ENCODE measurements around the gene LMOD1.
"Not testable (repeated sequence)": the region's sequence is repeated elsewhere in the genome, so short reads cannot be mapped to it uniquely, and the experiment has no call there.

Gene LMOD1

GRCh38 chr1:201912832-201913231 is 33.5 kb downstream of the LMOD1 start:
- DNase-seq: no peak

DNA sequence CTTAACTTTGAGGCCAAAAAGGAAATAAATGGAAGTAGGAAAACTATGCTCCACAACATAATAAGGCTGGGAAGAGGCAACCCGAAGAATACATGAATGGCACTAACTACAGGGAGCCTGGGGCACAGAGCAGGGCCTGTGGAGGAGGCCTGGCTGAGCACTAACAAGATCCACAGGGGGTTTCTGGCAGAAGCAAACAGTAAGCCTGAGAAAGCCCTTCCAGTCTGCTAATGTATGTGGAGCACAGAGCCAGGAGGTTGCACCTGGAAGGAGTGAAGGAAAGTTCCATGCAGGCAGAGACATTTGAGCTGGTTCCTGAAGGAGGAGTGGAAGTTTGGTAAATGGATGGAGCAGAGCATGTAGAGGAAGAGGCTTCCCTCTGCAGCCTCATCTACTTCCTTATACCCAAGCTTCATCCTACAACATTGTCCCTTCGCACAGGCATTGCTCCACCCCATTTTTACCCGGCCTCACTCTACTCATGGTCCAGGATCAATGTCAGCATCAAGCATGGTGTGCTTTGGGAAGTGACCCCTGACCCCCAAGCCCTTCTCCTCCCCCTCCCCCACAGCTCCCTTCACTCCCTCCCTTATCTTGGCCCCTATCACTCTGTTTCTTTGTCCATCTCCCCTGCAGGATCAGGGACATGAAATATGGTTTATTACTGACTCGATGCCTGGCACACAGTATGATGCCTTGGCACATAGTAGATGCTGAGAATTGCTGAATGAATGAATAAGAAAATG is 34.3 kb downstream of the LMOD1 start:
- DNase-seq: no peak

DNA sequence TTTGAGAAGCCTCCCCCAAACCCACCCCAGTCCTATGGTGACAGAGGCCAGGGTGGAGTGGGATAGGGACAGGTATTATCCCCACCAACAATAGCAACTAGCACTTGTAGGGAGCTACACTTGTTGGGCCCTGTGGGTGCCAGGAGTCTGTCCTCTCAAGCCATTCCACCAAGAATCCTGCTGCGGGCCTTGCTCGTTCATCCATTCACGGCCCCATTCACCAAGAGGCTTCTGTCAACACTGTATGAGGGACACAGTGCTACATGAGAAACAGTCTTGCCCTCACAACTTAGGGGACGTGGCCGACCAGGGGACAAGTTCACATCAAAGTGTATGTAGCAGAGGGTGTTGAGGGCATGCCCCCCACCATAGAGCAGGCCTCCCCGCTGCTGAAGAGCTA is 38.7 kb downstream of the LMOD1 start:
- no peak for DNase-seq

GRCh38 chr1:201906336-201906735 is 40.0 kb downstream of the LMOD1 start:
- DNase-seq: no peak

DNA sequence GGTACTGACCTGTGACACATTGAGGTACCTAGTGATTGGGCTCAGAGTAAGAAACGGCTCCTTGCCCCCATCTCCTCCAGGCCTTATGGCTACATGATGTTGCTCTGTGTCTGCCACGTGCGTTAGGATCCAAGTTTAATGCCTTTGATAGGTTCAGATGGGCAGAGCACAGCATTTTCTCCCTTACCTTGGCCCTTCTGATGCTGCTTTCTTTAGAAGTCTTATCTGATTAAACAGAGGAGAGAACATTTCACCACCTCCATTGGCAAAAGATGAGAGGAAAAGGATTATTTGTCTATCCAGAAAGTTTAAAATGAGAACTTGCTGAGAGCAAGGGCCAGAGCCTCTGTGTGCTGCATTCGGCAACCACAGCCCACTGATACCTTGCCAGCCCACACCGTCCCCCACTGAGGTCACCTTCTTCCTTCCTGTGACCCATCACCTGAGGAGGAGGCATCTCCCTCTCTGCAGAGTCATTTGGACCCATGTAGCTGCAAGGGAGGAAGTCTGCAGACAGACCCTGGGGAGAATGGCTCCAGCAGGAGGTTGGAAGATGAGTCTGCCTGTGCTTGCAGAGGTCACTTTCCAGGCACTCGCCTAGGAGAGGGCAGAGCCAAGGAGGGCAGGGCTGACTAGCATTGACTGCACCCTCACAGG is 41.0 kb downstream of the LMOD1 start:
- DNase-seq: no peak

DNA sequence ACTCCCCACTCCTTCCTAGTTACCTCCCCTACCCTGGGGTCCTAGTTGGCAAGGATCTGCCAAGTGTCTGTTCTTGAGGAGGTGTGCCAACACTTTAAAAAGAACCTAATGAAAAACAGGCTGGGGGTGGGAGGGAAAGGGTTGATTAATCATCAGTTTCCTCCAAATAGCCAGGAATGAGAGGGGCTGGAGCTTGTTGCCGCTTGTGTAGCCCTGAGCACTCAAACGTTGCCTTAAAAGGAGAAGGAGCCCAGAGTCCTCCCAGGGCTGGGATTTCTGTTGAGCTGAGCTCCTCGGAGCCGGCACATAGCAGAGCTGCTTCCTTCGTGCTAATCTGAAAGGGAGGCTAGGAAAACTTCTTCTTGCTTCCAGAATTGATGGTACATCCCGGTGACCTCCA is 41.8 kb downstream of the LMOD1 start:
- no peak for DNase-seq

DNA sequence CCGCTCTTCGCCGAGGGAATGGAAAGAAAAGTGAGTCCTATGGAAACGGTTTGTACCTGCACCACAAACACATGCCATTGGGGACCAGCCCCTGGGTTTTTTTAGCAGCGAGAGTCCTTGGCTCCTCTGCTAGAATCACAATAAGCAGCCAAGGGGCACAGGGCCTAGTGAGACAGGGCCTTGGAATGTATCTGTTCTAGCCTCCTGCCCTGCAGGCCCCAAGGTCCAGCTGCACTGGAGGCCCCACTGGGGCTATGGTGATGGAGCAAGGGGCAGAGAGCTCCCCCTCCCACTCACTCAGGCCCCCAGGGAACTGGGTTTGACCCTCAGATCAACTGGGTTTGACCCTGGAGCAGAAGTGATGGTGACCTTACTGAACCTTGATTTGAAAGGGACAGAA is 43.2 kb downstream of the LMOD1 start:
- no peak for DNase-seq

GRCh38 chr1:201902198-201902597 is 44.1 kb downstream of the LMOD1 start:
- DNase-seq: no peak

GRCh38 chr1:201901036-201901435 is 45.3 kb downstream of the LMOD1 start:
- DNase-seq: not testable (repeated sequence)

DNA sequence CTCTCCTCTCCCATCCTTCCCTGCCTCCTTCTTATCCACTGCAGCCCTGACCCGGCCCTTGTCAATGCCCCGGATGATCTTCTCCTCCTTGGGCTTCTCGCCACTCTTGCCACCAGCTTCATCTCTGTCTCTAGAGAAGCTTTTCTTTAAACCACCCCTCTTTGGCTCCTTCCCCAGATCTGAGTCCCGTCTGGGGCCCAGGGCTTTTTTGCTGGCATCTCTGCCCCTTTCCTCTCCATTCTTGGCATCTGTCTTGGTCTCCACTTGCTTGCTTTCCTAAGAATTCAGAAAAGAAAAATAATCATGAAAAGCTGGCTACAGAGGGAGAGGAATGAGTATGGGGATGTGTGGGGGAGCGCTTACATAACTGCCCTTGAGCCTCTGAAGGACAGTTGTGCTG is 45.9 kb downstream of the LMOD1 start:
- DNase-seq: no peak

- DNase-seq: no peak
Measured at GRCh38 chr1:201899683-201900429, 46.5 kb downstream of the LMOD1 start.

DNA sequence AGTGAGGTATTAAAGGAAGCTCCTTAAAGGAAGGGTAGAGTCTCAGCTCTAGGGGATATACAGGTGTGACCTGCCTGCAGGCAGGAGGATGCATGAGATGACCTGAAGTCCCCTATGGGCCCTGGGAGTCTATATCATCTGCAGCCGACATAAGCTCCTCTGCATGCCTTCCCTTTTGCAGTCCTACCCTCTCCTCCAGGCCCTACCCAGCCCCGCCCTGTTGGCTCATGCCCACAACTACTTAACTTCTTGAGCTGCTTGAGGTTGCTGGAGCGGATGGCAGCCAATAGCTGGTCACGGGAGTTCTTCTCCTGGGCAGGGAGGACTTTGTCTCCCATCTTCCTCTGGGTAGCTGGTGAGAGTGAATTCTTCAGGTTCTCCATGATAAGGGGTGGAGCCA is 47.4 kb downstream of the LMOD1 start:
- no peak for DNase-seq

DNA sequence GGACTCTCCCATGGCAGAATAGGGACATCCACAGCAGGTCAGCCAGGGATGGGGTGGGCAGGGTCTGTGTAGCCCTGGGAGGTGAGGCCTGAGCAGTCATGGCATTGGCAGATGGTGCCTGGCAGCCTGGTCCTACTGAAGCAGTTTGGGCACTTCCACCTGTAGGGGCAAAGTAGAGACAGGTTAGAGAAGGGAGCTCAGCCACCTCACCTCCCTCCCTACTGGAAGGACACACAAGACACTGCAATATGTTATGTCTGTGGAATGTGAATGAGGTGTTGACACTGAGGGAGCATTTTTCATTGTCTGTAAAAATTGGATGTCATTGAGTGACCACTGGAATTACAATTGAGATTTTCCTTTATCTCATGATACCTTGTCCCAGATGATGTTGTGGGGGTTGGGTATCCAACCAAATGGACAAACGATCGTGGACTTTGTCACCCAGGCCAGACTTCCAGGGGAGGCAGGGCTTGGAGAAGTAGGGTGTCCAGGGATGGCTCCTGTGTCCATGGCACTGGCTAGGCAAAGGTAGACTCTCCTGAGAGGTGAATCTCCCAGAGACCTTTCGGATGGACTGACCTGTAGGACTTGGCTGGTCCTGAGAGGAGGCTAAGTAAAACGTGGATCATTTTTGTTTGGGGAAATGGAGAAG is 48.0 kb downstream of the LMOD1 start:
- DNase-seq: no peak

DNA sequence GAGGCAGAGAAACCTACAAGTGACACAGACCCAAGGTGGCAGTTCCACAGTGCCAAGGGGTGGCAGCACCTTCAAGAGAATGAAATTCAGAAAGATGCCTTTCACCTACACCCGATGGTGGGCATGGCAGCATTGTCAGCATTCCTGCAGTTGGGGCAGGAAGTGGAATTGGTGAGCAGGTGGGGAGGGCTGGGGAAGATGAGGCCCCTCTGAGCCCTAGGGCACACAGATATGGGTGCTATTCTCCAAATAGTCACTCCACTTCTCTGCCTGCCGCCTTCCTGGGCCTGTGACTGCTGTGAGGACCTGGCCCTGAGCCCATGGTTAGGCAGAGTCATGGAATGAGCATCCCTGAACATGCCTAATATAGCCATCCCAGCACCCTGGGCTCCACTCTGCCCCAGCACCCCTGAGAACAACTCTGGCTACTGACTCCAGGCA is 49.4 kb downstream of the LMOD1 start:
- no peak for DNase-seq

- DNase-seq: peak; percentile 59
Measured at GRCh38 chr1:201895913-201896807, 50.2 kb downstream of the LMOD1 start.

DNA sequence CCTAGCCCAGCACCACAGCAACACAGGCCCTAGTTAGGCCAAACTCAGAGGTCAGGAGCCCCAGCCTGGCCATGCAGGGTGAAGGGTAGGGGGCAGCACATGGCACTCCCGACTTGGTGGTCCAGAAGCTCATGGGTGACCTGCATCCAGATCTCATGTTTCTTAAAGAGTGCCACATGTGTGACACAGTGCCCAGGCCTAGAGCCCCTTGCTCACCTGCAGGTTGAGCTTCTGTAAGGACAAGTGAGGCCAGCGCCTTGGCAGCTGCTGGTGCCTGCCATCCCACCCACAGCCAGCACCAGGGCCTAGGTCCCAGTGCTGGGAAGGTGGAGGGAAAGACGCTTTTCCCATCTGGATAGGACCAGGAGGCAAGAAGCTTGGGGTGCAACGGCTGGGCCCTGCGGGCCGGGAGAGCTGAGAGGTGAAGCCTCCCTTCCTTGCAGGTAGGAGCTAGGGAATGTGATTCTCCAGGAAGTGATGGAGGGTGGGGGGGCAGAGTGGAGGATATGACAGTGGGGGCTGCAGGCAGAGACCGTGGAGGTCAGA is 51.2 kb downstream of the LMOD1 start:
- no peak for DNase-seq

GRCh38 chr1:201894343-201895119 is 51.8 kb downstream of the LMOD1 start:
- DNase-seq: no peak

DNA sequence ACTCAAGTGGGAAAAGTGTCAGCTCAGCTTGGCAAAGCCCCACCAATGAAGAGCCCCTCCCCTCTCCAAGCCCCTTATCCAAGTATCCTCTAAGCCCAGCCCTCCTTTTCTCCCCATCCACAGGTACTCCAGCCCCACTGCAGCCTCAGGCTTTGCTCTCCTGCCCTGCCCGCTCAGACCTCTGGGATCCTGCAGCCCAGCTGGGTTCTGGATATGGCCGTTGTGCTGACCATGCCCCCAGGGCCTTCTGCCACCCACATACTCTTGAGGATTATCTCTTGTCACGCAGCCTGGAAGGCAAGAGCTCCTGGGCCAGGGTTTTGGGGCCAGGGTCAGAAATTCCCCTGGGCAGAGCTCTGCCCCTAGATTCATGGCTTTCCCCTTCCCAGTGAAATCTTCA is 52.9 kb downstream of the LMOD1 start:
- no peak for DNase-seq

- DNase-seq: no peak
Measured at GRCh38 chr1:201892211-201892610, 54.1 kb downstream of the LMOD1 start.

DNA sequence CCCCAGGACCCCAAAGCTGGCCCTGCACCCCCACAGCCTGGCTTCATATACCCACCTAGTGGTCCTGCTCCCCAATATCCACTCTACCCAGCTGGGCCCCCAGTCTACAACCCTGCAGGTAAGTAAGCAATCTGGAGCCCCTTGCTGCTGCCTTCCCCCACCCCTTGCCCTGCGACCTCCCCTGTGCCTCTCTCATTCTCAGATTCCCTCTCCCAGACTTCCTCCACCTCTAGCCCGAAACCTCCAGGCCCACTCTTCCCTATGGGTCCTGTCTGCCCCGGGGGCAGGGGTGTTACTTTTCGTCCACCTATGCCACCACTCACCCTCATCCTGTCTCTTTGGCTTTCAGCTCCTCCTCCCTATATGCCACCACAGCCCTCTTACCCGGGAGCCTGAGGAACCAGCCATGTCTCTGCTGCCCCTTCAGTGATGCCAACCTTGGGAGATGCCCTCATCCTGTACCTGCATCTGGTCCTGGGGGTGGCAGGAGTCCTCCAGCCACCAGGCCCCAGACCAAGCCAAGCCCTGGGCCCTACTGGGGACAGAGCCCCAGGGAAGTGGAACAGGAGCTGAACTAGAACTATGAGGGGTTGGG is 54.8 kb downstream of the LMOD1 start:
- DNase-seq: no peak
